NCI-H2081 treated with DMSO at 0.1 percent for 48 hours (cell line): ENCODE data around the gene SCAMP5.

Experiments used
- DNase-seq: peaks from one replicate; lab custom pipeline; 2025; lab: John Stamatoyannopoulos, UW

The SCAMP5 gene

GRCh38 chr15:74977599-74977998 is 17.8 kb upstream of the SCAMP5 start:
- no peak for DNase-seq

GRCh38 chr15:74978077-74978476 is 17.3 kb upstream of the SCAMP5 start:
- DNase-seq = no peak

GRCh38 chr15:74978503-74978902 is 16.9 kb upstream of the SCAMP5 start:
- no peak for DNase-seq

GRCh38 chr15:74982183-74982582 is 13.2 kb upstream of the SCAMP5 start:
- DNase-seq = no peak

GRCh38 chr15:74983725-74984231 is 11.6 kb upstream of the SCAMP5 start:
- DNase-seq = no peak

- peak; percentile 17 for DNase-seq
These were observed 7.2 kb upstream of the SCAMP5 start for GRCh38 chr15:74988007-74988800.

GRCh38 chr15:74989527-74989926 is 5.8 kb upstream of the SCAMP5 start:
- DNase-seq = no peak

GRCh38 chr15:74992619-74993018 is 2.7 kb upstream of the SCAMP5 start:
- DNase-seq = no peak

GRCh38 chr15:74994236-74994635 is 1.1 kb upstream of the SCAMP5 start:
- DNase-seq = no peak

- DNase-seq = no peak
These were observed 678 bp upstream of the SCAMP5 start for GRCh38 chr15:74994685-74995084.

GRCh38 chr15:74995779-74996765 is 709 bp downstream of the SCAMP5 start:
- no peak for DNase-seq

- no peak for DNase-seq
These were observed 1.8 kb downstream of the SCAMP5 start for GRCh38 chr15:74997141-74997540.

GRCh38 chr15:74997543-74997942 is 2.2 kb downstream of the SCAMP5 start:
- DNase-seq = no peak

GRCh38 chr15:75001310-75001709 is 5.9 kb downstream of the SCAMP5 start:
- DNase-seq = no peak

- no peak for DNase-seq
These were observed 7.0 kb downstream of the SCAMP5 start for GRCh38 chr15:75002398-75002797.

- DNase-seq = no peak
These were observed 11.9 kb downstream of the SCAMP5 start for GRCh38 chr15:75007216-75007615.

GRCh38 chr15:75008221-75008625 is 12.9 kb downstream of the SCAMP5 start:
- DNase-seq = no peak

- no peak for DNase-seq
These were observed 13.4 kb downstream of the SCAMP5 start for GRCh38 chr15:75008629-75009326.

GRCh38 chr15:75016431-75016830 is 21.1 kb downstream of the SCAMP5 start:
- DNase-seq = no peak

GRCh38 chr15:75019916-75020315 is 24.6 kb downstream of the SCAMP5 start:
- no peak for DNase-seq

GRCh38 chr15:75021341-75021740 is 26.0 kb downstream of the SCAMP5 start:
- DNase-seq = no peak

- no peak for DNase-seq
These were observed 27.4 kb downstream of the SCAMP5 start for GRCh38 chr15:75022783-75023180.
